HUES48 (cell line): ENCODE data around the gene CTDP1.

ENCODE experiments used
- H3K27ac ChIP-seq: one replicate; pipeline ENCODE4 v1.7.0; 2013; ENCODE audit warnings: low read depth, low read length, inconsistent platforms
- H3K27me3 ChIP-seq: 2 replicates; pipeline ENCODE4 v1.6.1; 2013; ENCODE audit warnings: mild to moderate bottlenecking, low read length; ENCODE audit not compliant: control insufficient read depth, insufficient read depth
- H3K36me3 ChIP-seq: 2 replicates; pipeline ENCODE4 v1.6.1; 2013; ENCODE audit warnings: low read length; ENCODE audit not compliant: control insufficient read depth, insufficient read depth
- H3K4me1 ChIP-seq: 2 replicates; pipeline ENCODE4 v1.6.1; 2013; ENCODE audit warnings: mild to moderate bottlenecking, low read length; ENCODE audit not compliant: control insufficient read depth, insufficient read depth
- H3K4me3 ChIP-seq: 2 replicates; pipeline ENCODE4 v1.5.1; 2013; ENCODE audit warnings: mild to moderate bottlenecking, low read depth, low read length
- H3K9ac ChIP-seq: 2 replicates; pipeline ENCODE4 v1.6.1; 2013; ENCODE audit warnings: mild to moderate bottlenecking, low read depth, low read length, moderate library complexity
- H3K9me3 ChIP-seq: 2 replicates; pipeline ENCODE4 v1.6.1; 2013; ENCODE audit warnings: low read length; ENCODE audit not compliant: control insufficient read depth, insufficient read depth

Gene CTDP1

DNA sequence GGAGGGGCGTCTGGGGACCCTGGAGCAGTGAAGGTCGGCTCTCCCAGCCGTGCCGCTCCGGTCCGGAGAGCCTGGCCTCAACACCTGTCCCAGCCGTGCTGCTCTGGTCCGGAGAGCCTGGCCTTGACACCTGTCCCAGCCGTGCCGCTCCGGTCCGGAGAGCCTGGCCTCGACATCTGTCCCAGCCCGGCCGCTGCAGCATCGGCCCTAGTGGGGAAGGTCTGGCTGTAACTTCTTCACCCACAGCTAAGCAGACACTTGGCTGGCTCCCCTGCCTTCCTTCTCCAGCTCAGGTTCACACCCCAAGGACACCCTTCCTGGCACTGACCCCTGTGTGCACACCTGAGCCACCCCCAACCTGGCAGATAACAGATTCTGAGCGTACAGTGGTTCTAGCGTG, 122.7 kb downstream of the CTDP1 start:
- Histone ChIP-seq H3K9ac (no peak overlapping the region), H3K27ac (no peak overlapping the region), H3K36me3 (no peaks in the 10 kb centered on the region), H3K27me3 (peaks cover 30% of the 10 kb centered on the region), H3K4me3 (no peak overlapping the region), H3K4me1 (peaks cover 3% of the 10 kb centered on the region; the same call in 1 of the 2 replicates), H3K9me3 (no peaks in the 10 kb centered on the region)

DNA sequence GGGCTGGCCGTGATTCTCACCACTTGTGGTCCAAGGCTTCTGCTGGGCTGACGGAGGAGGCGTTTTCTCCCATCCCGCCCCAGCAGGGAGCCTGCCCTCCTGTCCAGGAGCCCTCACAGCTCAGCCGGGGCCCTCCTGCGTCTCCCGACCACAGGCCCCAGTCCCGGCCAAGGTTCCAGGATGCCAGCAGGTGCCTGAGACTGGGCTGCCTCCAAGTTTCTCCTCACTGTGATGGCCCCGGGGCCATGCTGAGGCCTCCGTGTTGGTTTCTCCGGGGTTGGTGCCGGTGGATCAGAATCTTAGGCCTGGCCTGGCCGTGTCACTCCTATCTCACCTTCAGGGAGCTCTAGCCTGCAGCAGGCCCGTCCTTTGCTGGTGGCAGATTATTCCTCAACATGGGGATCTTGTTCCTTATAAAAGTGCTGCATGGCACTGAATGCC, 124.0 kb downstream of the CTDP1 start:
- peaks cover 19% of the 10 kb centered on the region for H3K27me3 ChIP-seq
- H3K9ac ChIP-seq = no peak overlapping the region

More for the DNA sequence above, 124.0 kb downstream of the CTDP1 start:
- peaks cover 3% of the 10 kb centered on the region; the same call in 1 of the 2 replicates for H3K4me1 ChIP-seq
- H3K27ac ChIP-seq = no peak overlapping the region
- H3K36me3 ChIP-seq = no peaks in the 10 kb centered on the region
- H3K9me3 ChIP-seq = no peaks in the 10 kb centered on the region
- H3K4me3 ChIP-seq = no peak overlapping the region
